GM12878 (cell line): ENCODE measurements around the gene CFAP97. TPM values are rescaled to one million over a fixed set of nuclear protein-coding genes. Genes with fewer than 3 reads are reported as not detected.

ENCODE experiments used
- ATAC-seq: fragments of 200-7000 bp; cut with Tn5 transposase; 3 replicates; pipeline ENCODE4 v1.9.1; 2020; ENCODE audit warnings: mild to moderate bottlenecking, moderate library complexity
- BruUV-seq: library from RNA; stranded (reverse); fragments of 400-500 nt; replicated peaks from 2 replicates; lab custom pipeline; 2021; lab: Mats Ljungman, UMichigan
- CTCF ChIA-PET: fragments of 300-600 bp; sonication (Branson Sonifier 250); formaldehyde crosslinking; extraction: SDS; loops from one replicate; lab custom pipeline; 2021; ENCODE audit warnings: inconsistent platforms; lab: Yijun Ruan, JAX
- POLR2A ChIA-PET: fragments of 350-600 bp; formaldehyde crosslinking; extraction: SDS; loops from one replicate; lab custom pipeline; 2021; ENCODE audit warnings: inconsistent platforms; lab: Charles Lee
- RAD21 ChIA-PET: fragments of 300-600 bp; sonication (Branson Sonifier 250); formaldehyde crosslinking; loops from one replicate; lab custom pipeline; 2023; ENCODE audit warnings: antibody characterized with exemption; ENCODE audit not compliant: unreplicated experiment; lab: Charles Lee
- SMC1A ChIA-PET: fragments of 300-600 bp; sonication (Branson Sonifier 250); formaldehyde crosslinking; loops from one replicate; lab custom pipeline; 2023; ENCODE audit not compliant: unreplicated experiment, uncharacterized antibody; lab: Charles Lee
- DNase-seq: peaks from one replicate; pipeline ENCODE4 v3.0.0-alpha.2; 2011; ENCODE audit warnings: low read depth, low spot score
- FAIRE-seq: peaks from 3 replicates; lab custom pipeline; 2011; peaks lifted over from hg19 to GRCh38; lab: Jason Lieb, UNC
- H2AFZ ChIP-seq: 2 replicates; pipeline ENCODE4 v1.6.0; 2011; ENCODE audit warnings: low read depth, low read length, control low read depth; ENCODE audit not compliant: control insufficient read depth
- H3K27ac ChIP-seq: 2 replicates; pipeline ENCODE4 v1.5.1; 2011; ENCODE audit warnings: control low read depth; ENCODE audit not compliant: control insufficient read depth, insufficient read depth
- H3K27me3 ChIP-seq, 2 experiments: replicated peaks in 1 of 2; 2 replicates each; pipeline versions ENCODE4 v1.6.0 to v1.6.1; 2011; ENCODE audit warnings: low read length in 1 of 2; ENCODE audit not compliant: control insufficient read depth in 2 of 2, insufficient read depth in 2 of 2
- H3K36me3 ChIP-seq, 2 experiments: 2 replicates each; pipeline ENCODE4 v1.5.1; 2011; ENCODE audit warnings: low read length in 1 of 2; ENCODE audit not compliant: control insufficient read depth in 2 of 2, insufficient read depth in 2 of 2
- H3K4me1 ChIP-seq: 2 replicates; pipeline ENCODE4 v1.6.1; 2011; ENCODE audit warnings: mild to moderate bottlenecking, low read length, moderate library complexity, mixed read lengths; ENCODE audit not compliant: control insufficient read depth, insufficient read depth
- H3K4me2 ChIP-seq: 2 replicates; pipeline ENCODE4 v1.6.0; 2011; ENCODE audit warnings: control low read depth; ENCODE audit not compliant: control insufficient read depth, insufficient read depth
- H3K4me3 ChIP-seq: fragments of 200-600 bp; sonication (generic); 2 replicates; pipeline ENCODE4 v1.5.1; 2016
- H3K79me2 ChIP-seq: 2 replicates; pipeline ENCODE4 v1.6.0; 2011; ENCODE audit warnings: low read length; ENCODE audit not compliant: control insufficient read depth, insufficient read depth
- H3K9ac ChIP-seq: 2 replicates; pipeline ENCODE4 v1.8.0; 2011; ENCODE audit warnings: low read length, control low read depth, mixed read lengths; ENCODE audit not compliant: control insufficient read depth, insufficient read depth
- H3K9me3 ChIP-seq: replicated peaks from 3 replicates; pipeline ENCODE4 v1.5.1; 2011; ENCODE audit warnings: mild to moderate bottlenecking, low read length; ENCODE audit not compliant: control insufficient read depth, insufficient read depth
- H4K20me1 ChIP-seq: 2 replicates; pipeline ENCODE4 v1.6.0; 2011; ENCODE audit not compliant: control insufficient read depth, insufficient read depth
- ASH2L ChIP-seq: fragments of 300-600, 200-600 bp; sonication (generic); IDR thresholded peaks from 2 replicates; pipeline ENCODE4 v1.6.1; 2017; ENCODE audit warnings: low read depth, mild to moderate bottlenecking, borderline replicate concordance
- CHD4 ChIP-seq: fragments of 200-600 bp; sonication (generic); IDR thresholded peaks from 2 replicates; pipeline ENCODE4 v1.6.1; 2016; ENCODE audit warnings: mild to moderate bottlenecking
- EGR1 ChIP-seq, 2 experiments: IDR thresholded peaks; 1 replicate in 1 of 2; 2 replicates in 1 of 2; pipeline ENCODE4 v1.6.1; 2011 to 2012; ENCODE audit warnings: low read depth in 2 of 2, low read length in 2 of 2, borderline replicate concordance in 1 of 2, mild to moderate bottlenecking in 1 of 2, moderate library complexity in 1 of 2
- ESRRA ChIP-seq: IDR thresholded peaks from 2 replicates; pipeline ENCODE4 v1.6.1; 2012; ENCODE audit warnings: mild to moderate bottlenecking, low read length, improper control_type of control experiment
- GABPA ChIP-seq: IDR thresholded peaks from 2 replicates; pipeline ENCODE4 v1.6.1; 2014; ENCODE audit warnings: antibody characterized with exemption, low read depth, mild to moderate bottlenecking, inconsistent platforms
- MEF2A ChIP-seq: IDR thresholded peaks from 2 replicates; pipeline ENCODE4 v1.6.1; 2011; ENCODE audit warnings: low read depth, mild to moderate bottlenecking, low read length, moderate library complexity; ENCODE audit not compliant: insufficient read depth
- NBN ChIP-seq: fragments of 450-650 bp; IDR thresholded peaks from 2 replicates; pipeline ENCODE4 v1.6.1; 2016
- POLR2AphosphoS2 ChIP-seq: IDR thresholded peaks from 2 replicates; pipeline ENCODE4 v1.6.1; 2011; ENCODE audit warnings: low read depth, mild to moderate bottlenecking, low read length, improper control_type of control experiment, moderate library complexity
- SIN3A ChIP-seq: IDR thresholded peaks from 2 replicates; pipeline ENCODE4 v1.6.1; 2012; ENCODE audit warnings: low read depth, low read length, improper control_type of control experiment
- TCF12 ChIP-seq: IDR thresholded peaks from 2 replicates; pipeline ENCODE4 v1.6.1; 2011; ENCODE audit warnings: low read depth, mild to moderate bottlenecking, low read length
- WGBS: methylation state at CpG from one replicate; pipeline ENCODE4 v1.1.6; 2016; ENCODE audit warnings: low lambda C conversion rate; ENCODE audit not compliant: insufficient replicate concordance, insufficient coverage; ENCODE audit errors: missing lambda C conversion rate; 5-methylcytosine and 5-hydroxymethylcytosine counted together
- in situ Hi-C: fragments of 300-500 bp; cut with MboI; formaldehyde crosslinking; loops from 9 replicates; pipeline ENCODE4 v1.14.3; 2018; ENCODE audit warnings: mixed read lengths
- intact Hi-C: fragments of 100-400 bp; cut with micrococcal nuclease; formaldehyde crosslinking; loops from one replicate; pipeline ENCODE4 v1.14.2; 2022; ENCODE audit not compliant: unreplicated experiment
- polyA plus RNA-seq, 11 experiments: library from polyadenylated mRNA; depleted of rRNA in 4 of 11; unstranded in 6 of 11; stranded (reverse) in 5 of 11; fragments of >200 nt; fragmentation: Nextera tagmentation in 4 of 11; fragmentation: Illumina TruSeq in 1 of 11; extraction: Ambion mirVana in 4 of 11; extraction: Trizol in 1 of 11; gene quantifications; 1 replicate in 1 of 11; 2 replicates in 10 of 11; pipeline versions ENCODE4 v1.2.1 to v1.2.3, GENCODE V29; 2011 to 2016; ENCODE audit warnings: inconsistent platforms in 2 of 11, missing spikeins in 2 of 11, low read depth in 1 of 11
- total RNA-seq, 4 experiments: library from RNA; depleted of rRNA in 3 of 4; stranded (reverse); fragments of >200 nt in 3 of 4; fragmentation: Illumina TruSeq in 1 of 4; extraction: Trizol in 1 of 4; gene quantifications; 2 replicates each; pipeline versions ENCODE4 v1.2.1 to v1.2.3, GENCODE V29; 2013 to 2021
- TF ChIP-seq, protein P1 (sequence below): fragments of 450-650 bp; IDR thresholded peaks from 2 replicates; pipeline ENCODE4 v1.6.1; 2017; ENCODE audit warnings: mild to moderate bottlenecking, moderate library complexity
- TF ChIP-seq, protein P2 (sequence below): IDR thresholded peaks from 2 replicates; pipeline ENCODE4 v1.6.1; 2012; ENCODE audit warnings: low read length, inconsistent platforms
- TF ChIP-seq, protein P3 (sequence below): fragments of 150-350 bp; IDR thresholded peaks from 2 replicates; pipeline ENCODE4 v1.6.1; 2016; ENCODE audit warnings: low read depth, low read length

The CFAP97 gene
- total and polyA plus RNA-seq, 10 of the 15 experiments (the other 5 are each of a cell fraction or from before 2014, with no cell fraction given), result 26.4 to 62.7 (median 48.0) TPM

DNA sequence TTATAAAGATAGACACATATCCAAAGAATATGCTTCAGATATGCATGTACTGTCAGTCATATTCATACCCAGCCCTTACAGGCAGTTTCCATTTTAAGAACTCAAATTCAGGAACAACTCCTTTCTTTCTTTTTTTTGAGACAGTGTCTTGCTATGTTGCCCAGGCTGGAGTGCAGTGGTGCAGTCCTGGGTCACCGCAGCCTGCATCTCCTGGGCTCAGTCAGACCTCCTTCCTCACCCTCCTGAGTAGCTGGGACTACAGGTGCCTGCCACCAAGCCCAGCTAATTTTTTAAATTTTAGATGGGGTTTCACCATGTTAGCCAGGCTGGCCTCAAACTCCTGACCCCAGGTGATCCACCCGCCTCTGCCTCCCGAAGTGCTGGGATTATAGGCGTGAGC is 40.1 kb upstream of the CFAP97 start (continued):
- TF ChIP-seq GABPA, result no peak
- TF ChIP-seq, protein P1, sequence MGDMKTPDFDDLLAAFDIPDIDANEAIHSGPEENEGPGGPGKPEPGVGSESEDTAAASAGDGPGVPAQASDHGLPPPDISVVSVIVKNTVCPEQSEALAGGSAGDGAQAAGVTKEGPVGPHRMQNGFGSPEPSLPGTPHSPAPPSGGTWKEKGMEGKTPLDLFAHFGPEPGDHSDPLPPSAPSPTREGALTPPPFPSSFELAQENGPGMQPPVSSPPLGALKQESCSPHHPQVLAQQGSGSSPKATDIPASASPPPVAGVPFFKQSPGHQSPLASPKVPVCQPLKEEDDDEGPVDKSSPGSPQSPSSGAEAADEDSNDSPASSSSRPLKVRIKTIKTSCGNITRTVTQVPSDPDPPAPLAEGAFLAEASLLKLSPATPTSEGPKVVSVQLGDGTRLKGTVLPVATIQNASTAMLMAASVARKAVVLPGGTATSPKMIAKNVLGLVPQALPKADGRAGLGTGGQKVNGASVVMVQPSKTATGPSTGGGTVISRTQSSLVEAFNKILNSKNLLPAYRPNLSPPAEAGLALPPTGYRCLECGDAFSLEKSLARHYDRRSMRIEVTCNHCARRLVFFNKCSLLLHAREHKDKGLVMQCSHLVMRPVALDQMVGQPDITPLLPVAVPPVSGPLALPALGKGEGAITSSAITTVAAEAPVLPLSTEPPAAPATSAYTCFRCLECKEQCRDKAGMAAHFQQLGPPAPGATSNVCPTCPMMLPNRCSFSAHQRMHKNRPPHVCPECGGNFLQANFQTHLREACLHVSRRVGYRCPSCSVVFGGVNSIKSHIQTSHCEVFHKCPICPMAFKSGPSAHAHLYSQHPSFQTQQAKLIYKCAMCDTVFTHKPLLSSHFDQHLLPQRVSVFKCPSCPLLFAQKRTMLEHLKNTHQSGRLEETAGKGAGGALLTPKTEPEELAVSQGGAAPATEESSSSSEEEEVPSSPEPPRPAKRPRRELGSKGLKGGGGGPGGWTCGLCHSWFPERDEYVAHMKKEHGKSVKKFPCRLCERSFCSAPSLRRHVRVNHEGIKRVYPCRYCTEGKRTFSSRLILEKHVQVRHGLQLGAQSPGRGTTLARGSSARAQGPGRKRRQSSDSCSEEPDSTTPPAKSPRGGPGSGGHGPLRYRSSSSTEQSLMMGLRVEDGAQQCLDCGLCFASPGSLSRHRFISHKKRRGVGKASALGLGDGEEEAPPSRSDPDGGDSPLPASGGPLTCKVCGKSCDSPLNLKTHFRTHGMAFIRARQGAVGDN, result no peak
- TF ChIP-seq, all 136 proteins: peak for 0

DNA sequence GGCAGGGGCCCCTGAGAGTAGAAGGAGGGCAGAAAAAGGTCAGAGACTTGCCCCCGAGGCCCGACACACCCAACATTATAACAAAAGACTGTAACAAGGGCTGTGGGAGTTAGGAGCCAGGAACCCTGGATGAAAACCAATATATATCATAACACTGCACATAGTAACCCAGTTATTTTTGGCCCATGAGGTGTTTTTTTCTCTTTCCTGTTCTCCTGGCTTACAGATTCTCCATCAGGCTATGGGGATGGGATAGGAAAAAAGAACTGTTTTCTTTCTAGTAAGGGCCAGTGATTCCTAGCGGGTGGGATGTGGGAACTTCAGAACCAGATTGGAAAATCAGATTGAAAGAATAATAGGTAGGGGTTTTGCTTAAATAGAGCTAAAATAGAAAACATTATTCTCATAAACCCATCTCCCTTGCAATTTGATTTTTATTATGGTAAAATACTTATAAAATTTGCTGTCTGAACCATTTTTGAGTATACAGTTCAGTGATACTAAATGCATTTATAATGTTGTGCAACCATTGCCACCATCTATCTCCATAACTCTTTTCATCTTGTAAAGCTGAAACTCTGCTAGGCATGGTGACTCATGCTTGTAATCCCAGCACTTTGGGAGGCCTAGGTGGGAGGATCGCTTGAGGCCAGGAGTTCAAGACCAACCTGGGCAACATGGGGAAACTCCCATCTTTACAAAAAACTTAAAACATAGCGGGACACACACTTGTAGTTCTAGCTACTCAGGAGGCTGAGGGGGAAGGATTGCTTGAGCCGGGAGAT is 39.1 kb upstream of the CFAP97 start:
- Histone ChIP-seq H3K4me3 (no peak overlapping the region), H3K27ac (no peak overlapping the region), H3K79me2 (peaks cover 75% of the 10 kb centered on the region), H3K9ac (no peak overlapping the region), H3K27me3 (no peaks in the 10 kb centered on the region), H3K9me3 (peaks cover 3% of the 10 kb centered on the region; the same call in 2 of the 3 replicates), H3K4me1 (peaks cover 5% of the 10 kb centered on the region), H3K36me3 (peaks cover 2 to 6% of the 10 kb centered on the region in 2 experiments; a peak in 3 of 4 replicates), H3K4me2 (no peak overlapping the region), H2AFZ (no peak overlapping the region), H4K20me1 (no peaks in the 10 kb centered on the region; the same call in 1 of the 2 replicates)
- ChIA-PET CTCF (interaction anchor here (1.3 kb wide), 1 partner anchor 16 kb away, joined by 3 read pairs; no protein-coding TSS in a partner anchor), SMC1A (interaction anchor here (0.5 to 3.3 kb wide), 5 partner anchors 9 to 16 kb away, joined by 3 to 14 read pairs (median 6); no protein-coding TSS in a partner anchor), RAD21 (no interaction called here), POLR2A (interaction anchor here (0.6 to 2.4 kb wide), 2 partner anchors 30 to 185 kb away, joined by 3 to 5 read pairs; no protein-coding TSS in a partner anchor)
- no peak for ATAC-seq
- in situ Hi-C loops, result no loop called here
- no TSS peak for BruUV-seq
- intact Hi-C loops, result no loop called here
- 89% methylated on average over 6 of the region's 6 CpGs for WGBS
- FAIRE-seq, result no peak
- DNase-seq, result no peak
- no peak for TF ChIP-seq POLR2AphosphoS2
- no peak for TF ChIP-seq ESRRA
- TF ChIP-seq TCF12, result no peak
- no peak for TF ChIP-seq MEF2A
- TF ChIP-seq NBN, result no peak
- TF ChIP-seq ASH2L, result no peak
- TF ChIP-seq, protein P2, sequence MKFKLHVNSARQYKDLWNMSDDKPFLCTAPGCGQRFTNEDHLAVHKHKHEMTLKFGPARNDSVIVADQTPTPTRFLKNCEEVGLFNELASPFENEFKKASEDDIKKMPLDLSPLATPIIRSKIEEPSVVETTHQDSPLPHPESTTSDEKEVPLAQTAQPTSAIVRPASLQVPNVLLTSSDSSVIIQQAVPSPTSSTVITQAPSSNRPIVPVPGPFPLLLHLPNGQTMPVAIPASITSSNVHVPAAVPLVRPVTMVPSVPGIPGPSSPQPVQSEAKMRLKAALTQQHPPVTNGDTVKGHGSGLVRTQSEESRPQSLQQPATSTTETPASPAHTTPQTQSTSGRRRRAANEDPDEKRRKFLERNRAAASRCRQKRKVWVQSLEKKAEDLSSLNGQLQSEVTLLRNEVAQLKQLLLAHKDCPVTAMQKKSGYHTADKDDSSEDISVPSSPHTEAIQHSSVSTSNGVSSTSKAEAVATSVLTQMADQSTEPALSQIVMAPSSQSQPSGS, result no peak
- TF ChIP-seq SIN3A, result no peak
- no peak for TF ChIP-seq EGR1 (IDR thresholded peaks at IDR 0.05; ENCODE audit: borderline replicate concordance in 1 of 2, low read depth in 2 of 2, low read length in 2 of 2)
- TF ChIP-seq, protein P3, sequence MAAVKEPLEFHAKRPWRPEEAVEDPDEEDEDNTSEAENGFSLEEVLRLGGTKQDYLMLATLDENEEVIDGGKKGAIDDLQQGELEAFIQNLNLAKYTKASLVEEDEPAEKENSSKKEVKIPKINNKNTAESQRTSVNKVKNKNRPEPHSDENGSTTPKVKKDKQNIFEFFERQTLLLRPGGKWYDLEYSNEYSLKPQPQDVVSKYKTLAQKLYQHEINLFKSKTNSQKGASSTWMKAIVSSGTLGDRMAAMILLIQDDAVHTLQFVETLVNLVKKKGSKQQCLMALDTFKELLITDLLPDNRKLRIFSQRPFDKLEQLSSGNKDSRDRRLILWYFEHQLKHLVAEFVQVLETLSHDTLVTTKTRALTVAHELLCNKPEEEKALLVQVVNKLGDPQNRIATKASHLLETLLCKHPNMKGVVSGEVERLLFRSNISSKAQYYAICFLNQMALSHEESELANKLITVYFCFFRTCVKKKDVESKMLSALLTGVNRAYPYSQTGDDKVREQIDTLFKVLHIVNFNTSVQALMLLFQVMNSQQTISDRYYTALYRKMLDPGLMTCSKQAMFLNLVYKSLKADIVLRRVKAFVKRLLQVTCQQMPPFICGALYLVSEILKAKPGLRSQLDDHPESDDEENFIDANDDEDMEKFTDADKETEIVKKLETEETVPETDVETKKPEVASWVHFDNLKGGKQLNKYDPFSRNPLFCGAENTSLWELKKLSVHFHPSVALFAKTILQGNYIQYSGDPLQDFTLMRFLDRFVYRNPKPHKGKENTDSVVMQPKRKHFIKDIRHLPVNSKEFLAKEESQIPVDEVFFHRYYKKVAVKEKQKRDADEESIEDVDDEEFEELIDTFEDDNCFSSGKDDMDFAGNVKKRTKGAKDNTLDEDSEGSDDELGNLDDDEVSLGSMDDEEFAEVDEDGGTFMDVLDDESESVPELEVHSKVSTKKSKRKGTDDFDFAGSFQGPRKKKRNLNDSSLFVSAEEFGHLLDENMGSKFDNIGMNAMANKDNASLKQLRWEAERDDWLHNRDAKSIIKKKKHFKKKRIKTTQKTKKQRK, result no peak
- no peak for TF ChIP-seq CHD4
